NCI-H2029 (cell line): ENCODE measurements around the gene GJB3.
"Not testable (repeated sequence)": the region's sequence is repeated elsewhere in the genome, so short reads cannot be mapped to it uniquely, and the experiment has no call there.

Experiments used
- DNase-seq: peaks from one replicate; lab custom pipeline; 2025; lab: John Stamatoyannopoulos, UW

GJB3 gene

GRCh38 chr1:34761176-34761761 lies 19.7 kb upstream of the GJB3 start:
- DNase-seq, result no peak

GRCh38 chr1:34761776-34762307 lies 19.2 kb upstream of the GJB3 start:
- DNase-seq, result no peak

GRCh38 chr1:34762474-34763141 lies 18.4 kb upstream of the GJB3 start:
- no peak for DNase-seq

GRCh38 chr1:34763142-34763781 lies 17.8 kb upstream of the GJB3 start:
- DNase-seq, result no peak

- DNase-seq, result no peak
Measured at GRCh38 chr1:34768856-34769255, 12.2 kb upstream of the GJB3 start.

GRCh38 chr1:34770891-34771504 lies 10.0 kb upstream of the GJB3 start:
- no peak for DNase-seq

- no peak for DNase-seq
Measured at GRCh38 chr1:34771573-34772371, 9.2 kb upstream of the GJB3 start.

GRCh38 chr1:34773114-34773513 lies 7.9 kb upstream of the GJB3 start:
- DNase-seq, result not testable (repeated sequence)

GRCh38 chr1:34774957-34775356 lies 6.1 kb upstream of the GJB3 start:
- DNase-seq, result no peak

GRCh38 chr1:34776911-34777310 lies 4.1 kb upstream of the GJB3 start:
- DNase-seq, result no peak

- DNase-seq, result no peak
Measured at GRCh38 chr1:34777519-34778321, 3.3 kb upstream of the GJB3 start.

GRCh38 chr1:34778381-34778780 lies 2.6 kb upstream of the GJB3 start:
- no peak for DNase-seq

GRCh38 chr1:34779005-34779404 lies 2.0 kb upstream of the GJB3 start:
- DNase-seq, result no peak

GRCh38 chr1:34779526-34779925 lies 1.5 kb upstream of the GJB3 start:
- DNase-seq, result no peak

- no peak for DNase-seq
Measured at GRCh38 chr1:34779962-34780361, 1.1 kb upstream of the GJB3 start.

GRCh38 chr1:34780528-34780927 lies 486 bp upstream of the GJB3 start:
- DNase-seq, result no peak

GRCh38 chr1:34781844-34782391 lies 904 bp downstream of the GJB3 start:
- no peak for DNase-seq

- no peak for DNase-seq
Measured at GRCh38 chr1:34784751-34785221, 3.8 kb downstream of the GJB3 start.

- DNase-seq, result no peak
Measured at GRCh38 chr1:34785231-34785874, 4.3 kb downstream of the GJB3 start.

- DNase-seq, result no peak
Measured at GRCh38 chr1:34785875-34786470, 5.0 kb downstream of the GJB3 start.
